ENCODE measurements around the gene CD83.

CD83 gene

GRCh38 chr6:14176429-14176828, 58.9 kb downstream of the CD83 start:
- in situ Hi-C loops (cut with MboI; ENCODE audit: low pct_unique_long_range_greater_than_20kb, low sequenced_read_pairs, unreplicated experiment) = no loop called here
- DNase-seq (ENCODE audit: low spot score) = no peak
- TF ChIP-seq CTCF (IDR thresholded peaks at IDR 0.05; ENCODE audit: extremely low read depth, insufficient read depth, missing control alignments) = no peak

GRCh38 chr6:14177413-14178082, 60.0 kb downstream of the CD83 start:
- no peak for TF ChIP-seq CTCF (IDR thresholded peaks at IDR 0.05; ENCODE audit: extremely low read depth, insufficient read depth, missing control alignments)
- in situ Hi-C loops (cut with MboI; ENCODE audit: low pct_unique_long_range_greater_than_20kb, low sequenced_read_pairs, unreplicated experiment) = no loop called here
- no peak for DNase-seq (ENCODE audit: low spot score)

- in situ Hi-C loops (cut with MboI; ENCODE audit: low pct_unique_long_range_greater_than_20kb, low sequenced_read_pairs, unreplicated experiment) = no loop called here
- DNase-seq (ENCODE audit: low spot score) = no peak
- TF ChIP-seq CTCF (IDR thresholded peaks at IDR 0.05; ENCODE audit: extremely low read depth, insufficient read depth, missing control alignments) = no peak
These were observed 60.5 kb downstream of the CD83 start for GRCh38 chr6:14178083-14178445.

- no peak for DNase-seq (ENCODE audit: low spot score)
- no peak for TF ChIP-seq CTCF (IDR thresholded peaks at IDR 0.05; ENCODE audit: extremely low read depth, insufficient read depth, missing control alignments)
- in situ Hi-C loops (cut with MboI; ENCODE audit: low pct_unique_long_range_greater_than_20kb, low sequenced_read_pairs, unreplicated experiment) = no loop called here
These were observed 63.0 kb downstream of the CD83 start for GRCh38 chr6:14180609-14181008.

GRCh38 chr6:14182916-14183315, 65.3 kb downstream of the CD83 start:
- TF ChIP-seq CTCF (IDR thresholded peaks at IDR 0.05; ENCODE audit: extremely low read depth, insufficient read depth, missing control alignments) = no peak
- no peak for DNase-seq (ENCODE audit: low spot score)
- in situ Hi-C loops (cut with MboI; ENCODE audit: low pct_unique_long_range_greater_than_20kb, low sequenced_read_pairs, unreplicated experiment) = no loop called here

All from GM13977 (cell line).